Activated CD4-positive, alpha-beta T cell treated with anti-CD3 and anti-CD28 coated beads for 24 hours (primary cell): ENCODE measurements around the gene TCTN1.

Experiments
- DNase-seq, 2 donors: peaks; one replicate each; pipeline ENCODE4 v3.0.0-alpha.2; 2020; ENCODE audit warnings: low read depth in 2 of 2

Gene TCTN1

DNA sequence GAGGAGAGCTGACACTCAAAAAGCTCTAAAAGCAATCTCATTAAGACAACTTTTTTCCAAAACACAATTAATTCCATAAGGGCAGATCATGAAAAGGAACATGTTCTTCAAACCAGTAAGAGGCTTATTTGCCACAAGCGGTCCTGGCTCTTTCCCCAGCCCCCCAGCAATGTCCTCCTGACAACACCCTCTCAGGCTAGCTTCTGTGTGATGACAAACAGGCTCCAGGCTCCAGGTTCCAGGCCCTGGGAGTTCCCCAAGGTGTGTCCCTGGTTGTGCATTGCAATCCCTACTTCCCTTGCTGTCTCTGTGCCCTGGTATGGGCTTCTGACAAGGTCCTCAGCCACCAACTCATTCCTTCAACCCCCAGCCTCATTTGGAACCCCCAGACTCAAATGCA is 66.1 kb downstream of the TCTN1 start:
- DNase-seq = no peak

DNA sequence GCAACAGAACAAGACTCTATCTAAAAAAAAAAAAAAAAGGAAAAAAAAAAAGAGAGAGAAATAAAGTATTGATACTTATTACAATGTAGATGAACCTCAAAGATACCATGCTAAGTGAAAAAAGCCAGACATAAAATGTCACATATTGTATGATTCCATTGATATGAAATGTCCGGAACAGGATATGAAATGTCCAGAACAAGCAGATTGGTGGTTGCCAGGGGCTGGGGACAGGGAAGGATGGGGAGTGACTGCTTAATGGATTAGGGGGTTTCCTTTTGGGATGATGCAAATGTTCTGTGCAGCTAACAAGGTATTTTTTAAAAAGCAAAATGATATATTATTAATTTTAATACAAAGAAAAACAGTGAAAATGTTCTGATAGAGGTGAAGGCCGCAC is 70.0 kb downstream of the TCTN1 start:
- DNase-seq = no peak

DNA sequence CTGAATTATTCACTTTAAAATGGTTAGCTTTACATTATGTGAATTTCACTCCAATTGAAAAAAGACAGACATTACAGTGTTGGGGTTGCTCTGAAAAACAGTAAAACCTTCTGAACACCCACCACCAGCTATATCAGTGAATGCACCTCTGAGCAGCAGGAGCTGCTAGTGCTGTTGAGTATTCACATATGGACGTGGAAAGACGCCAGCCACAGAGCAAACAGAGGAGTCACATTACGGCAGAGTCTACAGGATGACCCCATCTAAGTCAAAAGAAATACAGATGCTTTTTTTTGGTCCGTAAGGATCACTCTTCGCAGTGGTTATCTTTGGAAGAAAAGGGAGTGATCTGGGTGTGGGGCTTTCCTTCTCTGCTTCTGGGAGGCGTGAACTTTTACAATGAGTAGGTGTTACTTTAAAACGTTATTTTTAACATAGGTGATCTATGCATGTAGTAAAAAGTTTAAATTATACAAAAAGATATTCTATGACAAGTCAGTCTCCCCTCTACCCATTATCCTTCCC is 70.4 kb downstream of the TCTN1 start:
- no peak for DNase-seq

DNA sequence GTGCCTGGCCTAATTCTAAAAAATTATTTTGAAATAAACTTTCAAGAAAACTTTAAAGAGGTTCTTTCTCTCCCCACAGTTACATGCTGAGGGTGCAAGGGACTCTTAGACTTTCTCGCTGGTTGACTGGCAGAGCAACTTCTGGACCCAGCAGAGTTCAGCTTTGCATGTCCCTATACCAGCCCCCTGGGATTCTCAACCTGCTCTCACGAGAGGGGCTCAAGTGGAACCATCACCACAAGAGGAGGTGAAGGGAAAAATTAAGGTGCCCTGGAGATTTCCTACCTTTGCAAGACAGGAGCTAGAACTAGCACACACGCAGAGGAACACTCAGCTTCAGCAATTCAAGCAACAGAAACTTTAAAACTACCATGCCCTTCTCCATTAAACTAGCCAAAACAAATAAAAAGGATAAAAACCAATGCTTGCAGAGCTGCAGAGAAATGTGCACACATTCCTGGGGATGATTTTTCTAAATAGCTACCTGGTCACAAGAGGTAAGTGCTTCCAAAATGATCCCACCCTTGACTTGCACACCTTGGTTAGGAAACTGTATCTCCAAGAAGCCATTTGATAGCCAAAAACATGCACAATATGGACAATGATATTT is 72.5 kb downstream of the TCTN1 start:
- DNase-seq = no peak

DNA sequence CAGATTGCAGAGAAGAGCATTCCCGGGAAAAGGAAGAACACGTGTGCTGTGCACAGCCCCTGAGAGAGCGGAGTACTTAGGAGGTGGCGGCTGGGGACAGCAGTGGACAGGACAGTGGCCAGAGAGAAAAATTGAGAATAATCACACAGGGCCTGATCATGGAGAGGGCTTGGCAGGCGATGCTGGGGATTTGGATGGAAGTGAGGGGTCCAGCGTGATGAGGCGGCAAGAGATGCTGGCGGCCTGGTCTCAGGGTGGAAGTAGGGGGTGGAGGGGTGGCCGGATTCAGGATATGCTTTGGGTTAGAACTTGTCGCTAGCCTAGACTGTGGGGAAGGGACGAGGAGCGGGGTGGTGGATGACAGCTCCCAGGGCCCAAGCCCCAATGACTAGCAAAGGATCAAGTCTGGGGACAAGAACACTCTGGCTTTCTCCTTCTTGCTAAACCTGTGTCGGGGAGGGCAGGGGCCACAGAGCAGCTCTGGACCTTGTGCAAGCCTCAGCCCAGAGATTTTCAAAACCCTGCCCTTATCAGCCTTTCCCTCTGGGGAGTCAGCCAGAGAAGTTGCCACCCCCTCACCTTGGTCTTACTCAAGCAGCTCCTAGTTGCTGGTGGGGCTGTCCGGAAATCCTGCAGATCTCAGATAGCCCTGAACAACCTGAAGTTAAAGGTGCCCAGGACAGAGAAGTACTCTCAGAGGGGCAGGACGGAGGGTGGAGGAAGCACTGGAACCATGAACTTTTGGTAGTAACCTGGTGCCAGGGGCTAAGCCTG is 73.7 kb downstream of the TCTN1 start:
- no peak for DNase-seq

DNA sequence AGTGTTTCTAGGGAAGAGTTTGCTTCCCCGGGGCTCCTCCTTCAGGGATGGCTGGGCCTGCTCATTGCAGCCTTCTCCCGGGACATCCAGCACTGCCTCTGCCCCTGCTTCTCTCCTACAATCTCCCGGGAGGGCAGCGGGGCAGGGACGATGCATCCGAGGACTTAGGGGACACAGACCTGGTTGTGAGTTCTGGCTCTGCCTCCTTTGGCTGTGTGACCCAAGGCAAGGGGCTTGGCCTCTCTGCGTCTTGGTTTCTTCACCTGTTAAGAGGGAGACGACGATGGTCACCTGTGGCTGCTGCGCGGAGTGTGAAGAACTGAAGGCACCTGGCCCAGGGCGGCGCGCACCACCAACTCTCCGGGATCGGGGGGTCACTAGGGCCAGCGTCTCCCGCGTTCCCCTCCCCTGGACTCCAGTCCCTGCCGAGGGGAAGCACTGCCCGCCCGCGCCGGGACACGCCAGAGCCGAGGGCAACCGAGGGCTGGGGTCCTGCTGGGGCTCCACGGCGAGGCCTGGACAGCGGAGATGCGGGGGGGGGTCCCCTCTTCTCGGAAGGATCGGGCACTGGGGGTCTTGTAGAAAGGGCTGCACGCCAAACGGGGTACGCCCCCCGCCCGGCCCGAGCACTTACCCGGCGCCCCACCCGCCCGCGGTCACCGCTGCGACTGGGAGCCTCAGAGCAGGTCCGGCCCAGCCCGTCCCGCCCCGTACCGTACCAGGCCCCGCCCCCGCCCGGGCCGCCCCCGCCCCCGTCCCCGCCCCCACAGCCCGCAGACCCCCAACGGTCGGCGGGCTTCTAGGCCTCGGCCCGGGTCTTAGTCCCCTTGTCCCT is 74.7 kb downstream of the TCTN1 start, which contains the start of gene HVCN1:
Gene HVCN1 (minus strand): TSS at position 670 of the 835 bp plus-strand sequence. CDS start 5,870 bp downstream, outside the sequence.
- DNase-seq = no peak

DNA sequence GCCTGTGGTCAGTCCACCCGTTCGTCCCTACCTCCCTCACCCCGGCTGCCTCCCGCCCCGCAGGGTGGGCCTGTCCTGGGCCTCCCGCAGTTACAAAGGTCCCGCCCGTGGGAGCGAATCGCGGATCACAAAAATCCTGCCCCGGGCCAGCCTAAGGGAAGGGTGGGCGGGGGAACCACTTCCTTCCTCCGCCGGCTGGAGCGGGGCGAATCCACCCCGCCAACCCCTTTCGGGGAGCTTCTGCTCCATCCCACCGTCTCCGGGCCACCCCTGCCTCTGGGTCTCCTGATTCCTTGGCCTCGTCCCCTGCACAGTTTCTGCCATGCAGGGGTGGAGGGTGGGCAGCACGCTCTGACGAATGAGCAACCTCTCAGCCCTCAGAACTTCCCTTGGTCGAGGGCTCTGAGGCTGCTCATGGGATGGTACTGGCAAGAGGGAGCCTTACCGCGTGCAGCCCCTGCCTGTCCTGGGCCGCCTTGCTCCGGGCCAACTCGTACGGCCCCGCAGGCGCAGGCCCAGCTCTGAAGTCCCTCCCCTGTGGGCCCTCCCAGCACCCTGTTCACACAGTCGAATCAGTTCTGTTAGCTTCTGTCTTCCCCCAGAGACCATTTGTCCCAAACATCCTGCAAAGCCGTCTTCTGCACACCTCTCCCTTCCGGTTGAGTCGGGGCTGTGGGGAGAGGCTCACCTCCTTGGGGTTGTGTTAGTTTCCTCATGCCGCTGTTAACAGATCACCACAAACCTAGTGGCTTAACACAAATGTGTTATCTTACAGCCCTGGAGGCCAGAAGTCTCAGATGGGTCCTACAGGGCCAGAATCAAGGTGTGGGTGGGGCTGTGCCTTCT is 75.6 kb downstream of the TCTN1 start:
- DNase-seq = peak in 1 of 2 donors; percentile 37

DNA sequence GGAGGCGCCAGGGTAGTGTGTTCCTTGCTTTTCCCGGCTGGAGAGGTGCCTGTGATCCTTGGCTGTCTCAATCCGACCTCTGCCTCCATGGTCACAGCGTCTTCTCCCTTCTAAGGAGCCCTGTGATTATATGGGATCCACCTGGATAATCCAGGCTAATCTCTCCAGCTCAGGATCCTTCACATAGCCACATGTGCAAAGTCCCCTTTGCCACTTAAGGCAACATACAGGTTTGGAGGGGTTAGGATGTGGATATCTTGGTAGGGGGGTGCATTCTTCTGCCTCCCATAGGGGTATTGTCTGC is 76.2 kb downstream of the TCTN1 start:
- DNase-seq = no peak

DNA sequence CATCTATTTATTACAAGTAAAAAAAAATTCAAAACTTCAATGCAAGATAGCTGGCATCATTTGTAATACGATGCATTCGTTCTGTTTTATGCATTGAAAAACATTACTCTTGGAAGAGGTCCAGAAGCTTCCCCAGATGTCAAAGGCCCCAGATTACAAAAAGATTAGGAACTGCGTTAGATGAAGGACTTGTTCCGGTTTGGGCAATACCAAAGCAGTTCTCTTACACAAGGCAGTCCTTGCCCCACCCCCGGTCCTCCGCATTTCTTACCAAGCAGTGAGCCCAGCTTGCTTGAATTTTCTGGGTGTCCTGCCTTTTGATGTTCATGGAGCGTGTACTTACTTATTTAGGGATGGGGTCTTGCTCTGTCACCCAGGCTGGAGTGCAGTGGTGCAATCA is 79.8 kb downstream of the TCTN1 start:
- DNase-seq = no peak

DNA sequence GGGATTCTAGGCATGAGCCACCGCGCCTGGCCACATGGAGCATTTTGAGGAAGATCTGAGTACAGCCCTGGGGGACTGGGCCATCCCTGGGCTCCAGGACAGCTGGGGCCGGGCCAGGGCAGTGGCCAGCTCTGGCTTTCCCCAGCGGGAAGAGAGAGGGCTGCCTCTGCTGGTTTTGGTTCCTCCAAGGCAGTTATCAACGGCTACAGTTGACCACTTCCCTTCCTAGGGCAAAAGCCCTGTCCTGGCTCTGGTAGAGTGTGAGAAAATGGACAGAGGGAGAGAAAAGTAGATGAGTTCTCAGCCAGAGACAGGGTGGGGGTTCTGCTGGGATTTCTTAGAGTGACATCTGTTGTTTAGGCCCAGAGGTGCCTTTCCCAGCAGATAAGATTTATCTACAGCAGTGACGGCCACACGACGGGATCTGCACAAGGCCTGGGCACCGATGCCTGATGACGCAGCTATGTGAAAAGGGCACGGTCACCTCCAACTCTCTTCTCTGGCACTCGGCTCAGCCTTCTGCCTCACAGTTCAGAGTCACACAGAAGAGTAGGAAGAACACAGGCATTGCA is 80.5 kb downstream of the TCTN1 start:
- DNase-seq = no peak

DNA sequence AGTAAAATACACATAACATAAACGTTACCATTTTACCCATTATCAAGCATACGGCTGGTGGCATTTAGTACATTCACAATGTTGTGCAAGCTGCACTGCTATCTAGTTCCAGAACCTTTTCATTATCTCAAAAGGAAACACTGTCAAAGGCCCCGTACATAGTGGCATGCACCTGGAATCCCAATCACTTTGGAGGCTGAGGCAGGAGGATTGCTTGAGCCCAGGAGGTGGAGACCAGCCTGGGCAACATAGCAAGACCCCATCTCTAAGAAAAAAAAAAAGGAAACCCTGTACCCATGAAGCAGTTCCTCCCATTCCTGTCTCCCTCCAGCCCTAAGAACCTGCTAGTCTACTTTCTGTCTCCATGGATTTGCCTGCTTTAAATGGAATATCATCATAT is 82.4 kb downstream of the TCTN1 start:
- DNase-seq = no peak

DNA sequence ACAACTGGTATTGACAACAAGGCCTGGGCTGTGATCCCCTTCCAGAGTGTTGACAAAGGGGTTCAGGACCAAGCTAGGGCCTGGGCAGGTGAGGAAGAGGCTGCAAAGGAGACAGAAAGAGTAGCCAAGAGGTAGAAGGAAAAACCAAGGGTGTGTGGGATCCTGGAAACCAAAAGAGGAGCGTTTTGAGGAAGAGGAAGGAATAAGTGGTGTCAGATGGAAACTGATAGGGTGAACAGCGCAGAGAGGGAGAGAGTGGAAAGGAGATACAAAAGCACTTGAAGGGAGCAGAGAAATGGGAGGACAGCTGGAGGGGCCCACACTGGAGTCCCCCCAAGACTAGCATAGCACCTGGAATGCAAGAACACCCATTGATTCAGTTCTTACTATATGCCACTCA is 83.3 kb downstream of the TCTN1 start:
- DNase-seq = no peak

DNA sequence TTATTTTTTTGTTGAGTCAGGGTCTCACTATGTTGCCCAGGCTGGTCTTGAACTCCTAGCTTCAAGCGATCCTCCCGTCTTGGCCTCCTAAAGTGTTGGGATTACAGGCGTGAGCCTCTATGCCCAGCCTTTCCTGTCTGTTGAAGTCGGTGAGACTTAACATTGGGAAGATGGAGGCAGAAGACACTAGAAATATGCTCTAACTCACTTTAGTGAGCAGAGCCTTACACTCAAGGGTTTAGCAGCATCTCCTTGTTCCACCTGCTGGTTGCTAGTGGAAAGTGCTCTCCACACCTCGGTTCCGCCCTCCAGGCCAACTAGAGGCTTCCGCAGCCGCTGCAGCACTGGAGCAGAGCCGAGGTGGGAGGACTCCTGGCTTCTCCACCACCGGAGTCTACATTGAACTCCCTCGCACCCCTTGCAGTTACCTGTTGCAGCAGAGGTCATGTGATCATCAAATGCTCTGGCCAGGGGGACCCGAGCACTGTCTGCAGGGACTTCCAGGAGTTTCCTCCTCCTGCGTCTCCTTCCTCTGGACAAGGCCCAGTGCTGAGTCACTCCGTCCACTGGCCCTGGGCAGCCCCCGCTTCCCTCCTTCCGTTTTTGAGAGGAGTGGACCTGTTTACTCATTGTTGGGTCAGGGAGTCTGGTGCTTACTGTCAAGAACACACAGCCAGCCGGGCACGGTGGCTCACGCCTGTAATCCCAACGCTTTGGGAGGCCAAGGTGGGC is 84.4 kb downstream of the TCTN1 start:
- peak; percentile 56 to 64 for DNase-seq
